ACC112 (cell line): ENCODE results near the gene CASZ1.

Experiments used
- H2AFZ ChIP-seq: fragments of 200-600 bp; sonication (generic); one replicate; pipeline ENCODE4 v1.6.0; 2017; ENCODE audit warnings: antibody characterized with exemption, low read length; ENCODE audit not compliant: unreplicated experiment
- H3K27ac ChIP-seq: fragments of 200-600 bp; sonication (generic); 2 replicates; pipeline ENCODE4 v1.5.1; 2014; ENCODE audit warnings: low read depth, mild to moderate bottlenecking, antibody characterized with exemption, low read length, moderate library complexity
- H3K27me3 ChIP-seq: fragments of 200-600 bp; sonication (generic); 2 replicates; pipeline ENCODE4 v1.6.1; 2014; ENCODE audit warnings: mild to moderate bottlenecking, antibody characterized with exemption, low read length, moderate library complexity, mixed read lengths; ENCODE audit not compliant: insufficient read depth
- H3K36me3 ChIP-seq: fragments of 200-600 bp; sonication (generic); 2 replicates; pipeline ENCODE4 v1.6.1; 2016; ENCODE audit warnings: mild to moderate bottlenecking, antibody characterized with exemption, low read length, moderate library complexity, mixed read lengths; ENCODE audit not compliant: insufficient read depth
- H3K4me1 ChIP-seq: fragments of 200-600 bp; sonication (generic); one replicate; pipeline ENCODE4 v1.6.1; 2016; ENCODE audit warnings: low read length, mixed read lengths; ENCODE audit not compliant: insufficient read depth, unreplicated experiment, control insufficient read depth
- H3K4me3 ChIP-seq: fragments of 200-600 bp; sonication (generic); 2 replicates; pipeline ENCODE4 v1.5.1; 2014; ENCODE audit warnings: mild to moderate bottlenecking, low read depth, low read length
- H3K79me2 ChIP-seq: fragments of 200-600 bp; sonication (generic); one replicate; pipeline ENCODE4 v1.6.0; 2016; ENCODE audit warnings: low read length; ENCODE audit not compliant: control insufficient read depth, unreplicated experiment, insufficient read depth

CASZ1 gene

DNA sequence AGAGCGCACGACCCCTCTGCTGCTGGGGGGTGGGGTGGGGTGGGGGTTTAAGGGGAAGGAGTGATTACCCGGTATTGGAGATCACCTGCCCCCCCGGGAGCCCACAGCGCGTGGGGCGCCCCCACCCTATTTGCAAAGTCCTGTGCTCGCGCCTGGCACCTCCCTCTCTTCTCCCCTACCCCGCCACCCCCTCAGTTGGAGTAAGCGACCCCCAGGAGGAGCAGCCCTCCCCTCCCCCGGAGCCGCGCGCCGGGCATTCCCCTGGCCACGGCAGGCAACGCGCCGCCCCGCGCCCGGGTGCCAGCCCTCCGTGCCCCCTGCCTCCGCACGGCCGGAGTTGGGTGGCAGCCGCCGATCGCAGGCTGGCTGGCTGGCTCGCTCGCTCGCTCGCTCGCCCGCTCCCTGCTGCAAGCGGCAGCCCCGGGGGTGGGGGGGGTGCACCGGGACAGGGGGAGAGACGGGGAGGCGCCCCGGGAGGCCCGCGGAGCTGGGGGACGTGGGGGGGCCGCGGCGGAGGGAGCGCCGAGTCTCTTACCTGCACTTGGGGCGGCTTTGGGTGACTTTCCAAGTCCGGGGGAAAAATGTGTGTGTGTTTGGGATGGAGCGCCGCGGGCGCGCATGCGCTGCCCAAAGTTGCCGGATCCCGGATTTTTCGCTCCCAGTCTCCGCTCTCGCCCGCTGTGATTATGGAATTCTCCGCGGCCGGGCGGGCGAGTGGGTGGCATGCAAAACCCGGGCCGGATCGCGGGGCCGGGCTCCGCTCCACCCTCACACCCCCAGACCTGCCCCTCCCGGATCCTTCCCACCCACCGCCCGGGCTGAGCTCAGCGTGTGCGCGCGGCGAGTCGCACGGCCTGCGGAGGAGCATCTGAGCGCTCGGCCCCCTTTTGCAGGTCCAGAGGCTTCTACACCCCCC lies at the start of gene CASZ1:
Gene CASZ1 (minus strand): TSS at position 618 of the 916 bp plus-strand sequence. CDS start 102,757 bp downstream, outside the sequence.
- no peaks in the 10 kb centered on the region for H3K36me3 ChIP-seq
- H3K27ac ChIP-seq = no peak within 1 kb of the TSS
- H3K4me3 ChIP-seq = peak within 1 kb of the TSS; percentile 83
- no peak within 1 kb of the TSS for H2AFZ ChIP-seq
- peaks cover 5% of the 10 kb centered on the region for H3K4me1 ChIP-seq
- no peaks in the 10 kb centered on the region for H3K79me2 ChIP-seq
- H3K27me3 ChIP-seq = peaks cover 90% of the 10 kb centered on the region

DNA sequence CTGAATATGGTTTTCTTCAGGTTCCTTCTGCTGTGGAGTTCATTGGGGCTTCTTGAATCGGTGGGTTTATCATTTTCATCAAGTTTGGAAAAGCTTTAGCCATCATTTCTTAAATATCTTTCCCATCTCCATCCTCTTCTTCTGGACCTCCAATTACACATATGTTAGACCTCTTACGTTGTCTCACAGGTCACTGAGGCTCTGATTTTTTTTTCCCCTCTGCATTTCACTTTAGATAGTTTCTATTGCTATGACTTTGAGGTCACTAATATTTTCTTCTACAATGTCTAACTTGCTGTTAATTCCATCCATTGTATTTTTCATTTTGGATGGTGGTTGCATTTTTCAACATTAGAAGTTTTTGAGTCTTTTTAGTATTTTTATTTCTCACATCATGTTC lies 47.3 kb upstream of the CASZ1 start:
- no peaks in the 10 kb centered on the region for H3K79me2 ChIP-seq
- no peak overlapping the region for H3K27ac ChIP-seq

DNA sequence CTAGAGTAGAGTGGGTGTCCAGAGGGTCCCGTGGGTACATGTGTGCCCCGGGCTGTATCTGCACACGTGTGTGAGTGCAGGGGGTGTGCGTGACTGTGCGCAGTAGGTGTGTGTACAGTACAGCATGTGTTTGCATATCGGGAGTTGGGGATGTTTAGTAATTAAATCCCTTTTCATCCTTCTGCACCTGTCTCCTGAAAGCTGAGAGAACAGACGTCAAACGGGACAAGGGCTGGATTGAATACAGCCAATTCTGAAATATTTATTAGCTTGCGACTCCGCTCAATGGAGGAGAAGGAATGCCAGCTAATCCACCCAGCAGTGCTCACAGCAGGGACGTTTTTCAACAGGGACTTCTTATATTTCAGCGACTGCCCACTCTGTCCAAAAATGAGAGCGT lies 44.7 kb upstream of the CASZ1 start:
- H2AFZ ChIP-seq = no peak overlapping the region
- no peaks in the 10 kb centered on the region for H3K79me2 ChIP-seq
- H3K27ac ChIP-seq = no peak overlapping the region
- H3K27me3 ChIP-seq = peaks cover 68% of the 10 kb centered on the region
- H3K4me3 ChIP-seq = no peak overlapping the region
- H3K36me3 ChIP-seq = no peaks in the 10 kb centered on the region
- no peaks in the 10 kb centered on the region for H3K4me1 ChIP-seq

More for the DNA sequence above, 47.3 kb upstream of the CASZ1 start:
- no peaks in the 10 kb centered on the region for H3K36me3 ChIP-seq
- H3K27me3 ChIP-seq = peaks cover 61% of the 10 kb centered on the region
- no peak overlapping the region for H3K4me3 ChIP-seq
- H2AFZ ChIP-seq = no peak overlapping the region
- H3K4me1 ChIP-seq = no peaks in the 10 kb centered on the region

- Histone ChIP-seq H3K79me2 (no peaks in the 10 kb centered on the region), H3K27ac (no peak overlapping the region), H3K4me3 (no peak overlapping the region), H3K4me1 (no peaks in the 10 kb centered on the region), H3K27me3 (peaks cover 69% of the 10 kb centered on the region), H2AFZ (no peak overlapping the region), H3K36me3 (no peaks in the 10 kb centered on the region)
Measured at GRCh38 chr1:10839188-10839770, 42.8 kb upstream of the CASZ1 start.

DNA sequence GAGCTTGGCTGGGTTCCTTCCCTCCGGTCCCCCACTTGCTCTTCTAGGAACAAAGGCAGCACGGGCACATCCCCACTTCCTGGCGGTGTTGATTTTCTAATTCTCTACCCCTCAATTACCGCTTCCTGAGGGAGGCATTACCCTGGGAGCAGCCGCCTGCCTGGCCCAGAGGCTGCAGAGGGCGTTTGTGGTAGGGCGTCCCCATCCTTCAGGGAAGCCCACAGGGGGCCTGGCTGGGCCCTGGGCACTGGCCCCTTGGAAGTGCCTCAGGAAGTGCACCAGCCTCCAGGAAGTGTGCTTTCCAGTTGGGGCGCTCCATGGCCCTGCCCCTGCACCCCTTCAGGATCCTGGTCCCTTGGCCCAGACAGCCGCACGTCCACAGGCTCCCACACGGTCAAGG lies 42.1 kb upstream of the CASZ1 start:
- Histone ChIP-seq H3K4me1 (no peaks in the 10 kb centered on the region), H2AFZ (no peak overlapping the region), H3K4me3 (no peak overlapping the region), H3K27me3 (peaks cover 64% of the 10 kb centered on the region), H3K79me2 (no peaks in the 10 kb centered on the region), H3K27ac (no peak overlapping the region), H3K36me3 (no peaks in the 10 kb centered on the region)

- H3K4me1 ChIP-seq = no peaks in the 10 kb centered on the region
- H3K4me3 ChIP-seq = no peak overlapping the region
- H3K36me3 ChIP-seq = no peaks in the 10 kb centered on the region
- no peaks in the 10 kb centered on the region for H3K79me2 ChIP-seq
- H2AFZ ChIP-seq = no peak overlapping the region
- peaks cover 54% of the 10 kb centered on the region for H3K27me3 ChIP-seq
- no peak overlapping the region for H3K27ac ChIP-seq
Measured at GRCh38 chr1:10836726-10837125, 40.3 kb upstream of the CASZ1 start.

- H2AFZ ChIP-seq = no peak overlapping the region
- no peak overlapping the region for H3K27ac ChIP-seq
- H3K79me2 ChIP-seq = no peaks in the 10 kb centered on the region
- H3K4me3 ChIP-seq = no peak overlapping the region
- peaks cover 5% of the 10 kb centered on the region for H3K4me1 ChIP-seq
- H3K27me3 ChIP-seq = peaks cover 50% of the 10 kb centered on the region
- no peaks in the 10 kb centered on the region for H3K36me3 ChIP-seq
Measured at GRCh38 chr1:10835822-10836421, 39.5 kb upstream of the CASZ1 start.

GRCh38 chr1:10835421-10835820 lies 39.0 kb upstream of the CASZ1 start:
- Histone ChIP-seq H3K27me3 (peaks cover 50% of the 10 kb centered on the region), H3K4me1 (peaks cover 5% of the 10 kb centered on the region), H3K36me3 (no peaks in the 10 kb centered on the region), H3K79me2 (no peaks in the 10 kb centered on the region), H3K4me3 (no peak overlapping the region), H2AFZ (no peak overlapping the region), H3K27ac (no peak overlapping the region)

DNA sequence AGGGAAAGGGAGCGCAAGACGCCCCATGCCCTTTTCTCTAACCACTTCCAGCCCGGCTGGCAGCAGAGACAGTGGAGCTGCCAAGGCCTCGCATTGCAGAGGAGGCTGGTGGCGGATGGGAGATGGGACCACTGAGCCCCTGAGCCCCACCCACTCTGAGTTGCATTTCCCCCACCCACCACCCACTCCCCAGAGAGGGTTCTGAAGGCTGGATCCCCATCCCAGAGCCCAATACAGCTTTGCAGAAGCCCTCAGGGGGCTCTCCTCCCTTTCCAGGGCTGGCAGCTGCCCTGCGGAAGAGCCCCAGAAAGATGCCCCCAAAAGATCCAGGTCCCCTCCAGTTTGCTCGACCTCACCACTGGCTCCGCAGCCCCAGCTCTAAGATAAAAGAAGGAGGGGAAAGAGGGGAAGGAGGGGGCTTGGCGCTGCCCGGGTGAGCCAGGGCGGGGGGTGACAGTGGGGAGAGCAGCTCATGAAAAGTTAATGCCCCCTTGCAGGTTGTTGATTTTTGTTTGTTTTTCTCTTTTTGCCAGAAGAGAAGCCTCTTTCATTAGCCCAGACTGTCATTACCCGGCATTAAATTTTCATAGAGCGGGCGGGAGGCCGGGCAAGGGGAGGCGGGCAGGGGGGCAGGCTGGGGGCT lies 38.4 kb upstream of the CASZ1 start:
- peaks cover 5% of the 10 kb centered on the region for H3K4me1 ChIP-seq
- H3K27me3 ChIP-seq = peaks cover 50% of the 10 kb centered on the region
- H3K36me3 ChIP-seq = no peaks in the 10 kb centered on the region
- H2AFZ ChIP-seq = no peak overlapping the region
- no peaks in the 10 kb centered on the region for H3K79me2 ChIP-seq
- H3K4me3 ChIP-seq = no peak overlapping the region
- H3K27ac ChIP-seq = no peak overlapping the region

GRCh38 chr1:10833630-10834557 lies 37.4 kb upstream of the CASZ1 start:
- peaks cover 5% of the 10 kb centered on the region for H3K4me1 ChIP-seq
- no peaks in the 10 kb centered on the region for H3K79me2 ChIP-seq
- no peaks in the 10 kb centered on the region for H3K36me3 ChIP-seq
- H3K27ac ChIP-seq = no peak overlapping the region
- peaks cover 44% of the 10 kb centered on the region for H3K27me3 ChIP-seq
- no peak overlapping the region for H3K4me3 ChIP-seq
- no peak overlapping the region for H2AFZ ChIP-seq
